ENCODE results near the gene PHF12.

DNA sequence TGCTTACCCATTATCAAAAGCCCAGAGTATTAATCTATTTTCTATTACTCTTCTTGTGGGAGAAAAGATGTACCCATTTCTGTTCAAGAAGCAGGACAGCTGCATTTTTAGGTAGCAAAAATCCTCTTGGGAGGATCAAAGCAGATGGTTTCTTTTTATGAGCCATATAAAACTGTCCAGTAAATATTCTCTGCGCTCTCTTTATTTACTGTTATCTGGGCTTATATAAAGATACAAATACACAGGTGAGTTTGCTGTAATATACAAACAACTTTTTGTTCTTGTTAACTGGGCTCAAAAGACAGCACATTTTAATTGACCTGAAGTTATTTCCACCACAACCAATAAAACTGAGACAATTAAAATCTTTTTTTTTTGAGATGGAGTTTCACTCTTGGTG is 10.1 kb downstream of the PHF12 start:
- no peak for TF ChIP-seq GATA3 (IDR thresholded peaks at IDR 0.05; ENCODE audit: low read depth, low read length)
- TF ChIP-seq GATA2 (IDR thresholded peaks at IDR 0.05; ENCODE audit: low read depth, low read length), result no peak

All from SH-SY5Y (cell line).